HepG2 (cell line): ENCODE measurements around the gene CLEC5A. TPM values are rescaled to one million over a fixed set of nuclear protein-coding genes. Genes with fewer than 3 reads are reported as not detected.

Experiments
- ATAC-seq: fragments of 200-7000 bp; cut with Tn5 transposase; 3 replicates; pipeline ENCODE4 v1.9.1; 2020; ENCODE audit warnings: mild to moderate bottlenecking, moderate library complexity
- BruUV-seq: library from RNA; stranded (reverse); fragments of 400-500 nt; replicated peaks from 2 replicates; lab custom pipeline; 2021; lab: Mats Ljungman, UMichigan
- CTCF ChIA-PET: fragments of 300-600 bp; formaldehyde crosslinking; extraction: SDS; loops from one replicate; lab custom pipeline; 2021; ENCODE audit warnings: low total read pairs, inconsistent platforms, low intra/inter-chr PET ratio; lab: Yijun Ruan, JAX
- POLR2A ChIA-PET: fragments of 350-600 bp; sonication (Branson Sonifier 250); formaldehyde crosslinking; loops from one replicate; lab custom pipeline; 2020; ENCODE audit warnings: antibody characterized with exemption, inconsistent platforms; lab: Yijun Ruan, JAX
- DNase-seq: peaks from one replicate; pipeline ENCODE4 v3.0.0-alpha.2; 2015; ENCODE audit warnings: low spot score
- FAIRE-seq: peaks from 3 replicates; lab custom pipeline; 2011; peaks lifted over from hg19 to GRCh38; lab: Jason Lieb, UNC
- H2AFZ ChIP-seq: one replicate; pipeline ENCODE4 v1.6.1; 2011; ENCODE audit warnings: low read length, inconsistent platforms
- H3K27ac ChIP-seq: fragments of 300-600 bp; 3 replicates; pipeline ENCODE4 v1.8.0; 2011; ENCODE audit warnings: mixed run types, mild to moderate bottlenecking, mixed read lengths, low read length, inconsistent platforms; ENCODE audit not compliant: insufficient read depth; ENCODE audit errors: extremely low read length
- H3K27me3 ChIP-seq, 2 experiments: fragments of 200-600 bp in 1 of 2; 2 replicates in 1 of 2; 3 replicates in 1 of 2; pipeline versions ENCODE4 v1.6.0 to v1.8.0; 2011; ENCODE audit warnings: low read length in 2 of 2, mild to moderate bottlenecking in 2 of 2, moderate library complexity in 2 of 2, inconsistent platforms in 1 of 2; ENCODE audit not compliant: insufficient read depth in 2 of 2, control insufficient read depth in 1 of 2
- H3K36me3 ChIP-seq, 2 experiments: fragments of 200-600 bp in 1 of 2; replicated peaks in 1 of 2; 2 replicates in 1 of 2; 3 replicates in 1 of 2; pipeline versions ENCODE4 v1.5.1 to v1.8.0; 2011; ENCODE audit warnings: low read length in 2 of 2, inconsistent platforms in 1 of 2; ENCODE audit not compliant: insufficient read depth in 2 of 2, control insufficient read depth in 1 of 2
- H3K4me1 ChIP-seq: 2 replicates; pipeline ENCODE4 v1.5.1; 2012; ENCODE audit warnings: low read length, inconsistent platforms; ENCODE audit not compliant: insufficient read depth
- H3K4me2 ChIP-seq: 2 replicates; pipeline ENCODE4 v1.6.0; 2011; ENCODE audit warnings: low read depth, low read length, inconsistent platforms
- H3K4me3 ChIP-seq, 3 experiments: fragments of 200-600 bp in 1 of 3; sonication (generic), shearing (Covaris generic) in 1 of 3; replicated peaks in 1 of 3; 2 replicates each; pipeline ENCODE4 v1.5.1; 2011 to 2016; ENCODE audit warnings: low read length in 3 of 3, inconsistent platforms in 2 of 3, low read depth in 2 of 3, mild to moderate bottlenecking in 2 of 3, control low read depth in 1 of 3, mixed read lengths in 1 of 3; ENCODE audit not compliant: insufficient read depth in 1 of 3
- H3K79me2 ChIP-seq: one replicate; pipeline ENCODE4 v1.6.1; 2011; ENCODE audit warnings: low read length, inconsistent platforms; ENCODE audit not compliant: insufficient read depth
- H3K9ac ChIP-seq: 2 replicates; pipeline ENCODE4 v1.6.0; 2011; ENCODE audit warnings: mild to moderate bottlenecking, low read depth, low read length, inconsistent platforms; ENCODE audit not compliant: insufficient read depth
- H3K9me3 ChIP-seq: 2 replicates; pipeline ENCODE4 v1.5.1; 2012; ENCODE audit warnings: mild to moderate bottlenecking, low read length
- H4K20me1 ChIP-seq: 2 replicates; pipeline ENCODE4 v1.6.0; 2011; ENCODE audit warnings: inconsistent platforms, mild to moderate bottlenecking, low read length, moderate library complexity; ENCODE audit not compliant: insufficient read depth
- EP300 ChIP-seq, 3 experiments: sonication (generic) in 1 of 3; formaldehyde crosslinking in 1 of 3; IDR thresholded peaks; 2 replicates each; pipeline versions ENCODE4 v1.5.1 to v1.6.1; 2011 to 2020; ENCODE audit warnings: low read depth in 2 of 3, low read length in 2 of 3, borderline replicate concordance in 1 of 3, improper control_type of control experiment in 1 of 3, mild to moderate bottlenecking in 1 of 3, missing genetic modification reagents in 1 of 3, moderate library complexity in 1 of 3
- ERF ChIP-seq: IDR thresholded peaks from 2 replicates; pipeline ENCODE4 v1.6.1; 2018; ENCODE audit warnings: missing biosample characterization, missing genetic modification reagents
- MAZ ChIP-seq, 2 experiments: sonication (generic) in 1 of 2; formaldehyde crosslinking in 1 of 2; IDR thresholded peaks; 2 replicates each; pipeline versions ENCODE4 v1.5.0 to v1.6.1; 2012 to 2020; ENCODE audit warnings: low read depth in 2 of 2, mild to moderate bottlenecking in 2 of 2, borderline replicate concordance in 1 of 2, improper control_type of control experiment in 1 of 2, low read length in 1 of 2, missing genetic modification reagents in 1 of 2, moderate library complexity in 1 of 2
- MED1 ChIP-seq: sonication (generic); formaldehyde crosslinking; IDR thresholded peaks from 2 replicates; pipeline ENCODE4 v1.4.0; 2020; ENCODE audit warnings: missing genetic modification reagents
- SNAPC2 ChIP-seq: sonication (generic); formaldehyde crosslinking; IDR thresholded peaks from 2 replicates; pipeline ENCODE4 v1.8.1; 2022; ENCODE audit warnings: mild to moderate bottlenecking, missing genetic modification reagents
- ZNF121 ChIP-seq: sonication (generic); formaldehyde crosslinking; IDR thresholded peaks from 2 replicates; pipeline ENCODE4 v1.5.0; 2020; ENCODE audit warnings: mild to moderate bottlenecking, missing genetic modification reagents
- ZNF720 ChIP-seq: sonication (generic); formaldehyde crosslinking; IDR thresholded peaks from 2 replicates; pipeline ENCODE4 v1.4.0; 2020; ENCODE audit warnings: missing genetic modification reagents
- ZUFSP ChIP-seq: sonication (generic); formaldehyde crosslinking; IDR thresholded peaks from 2 replicates; pipeline ENCODE4 v1.9.0; 2021; ENCODE audit warnings: missing genetic modification reagents, mild to moderate bottlenecking, borderline replicate concordance
- WGBS: methylation state at CpG from one replicate; pipeline ENCODE4 v1.1.6; 2017; ENCODE audit warnings: low lambda C conversion rate; 5-methylcytosine and 5-hydroxymethylcytosine counted together
- in situ Hi-C: cut with HindIII; loops from 2 replicates; pipeline ENCODE4 v1.10.0; 2017; ENCODE audit warnings: low pct_unique_long_range_greater_than_20kb; ENCODE audit not compliant: extremely low pct_ligation_motif_present
- intact Hi-C: fragments of 100-400 bp; cut with micrococcal nuclease; formaldehyde crosslinking; loops from one replicate; pipeline ENCODE4 v1.10.0; 2022; ENCODE audit not compliant: unreplicated experiment
- polyA plus RNA-seq, 8 experiments: library from polyadenylated mRNA; depleted of rRNA in 3 of 8; stranded (reverse) in 7 of 8; unstranded in 1 of 8; fragments of >200 nt; fragmentation: Illumina TruSeq in 4 of 8; extraction: Trizol in 4 of 8; gene quantifications; 2 replicates each; pipeline versions ENCODE4 v1.2.1 to v1.2.3, GENCODE V29; 2011 to 2016; ENCODE audit warnings: low read depth in 4 of 8, missing spikeins in 1 of 8, mixed read lengths in 1 of 8; ENCODE audit not compliant: insufficient read depth in 1 of 8
- total RNA-seq, 5 experiments: library from RNA; depleted of rRNA; stranded (reverse); fragments of >200 nt; fragmentation: Illumina TruSeq; extraction: Trizol; gene quantifications; 2 replicates each; pipeline ENCODE4 v1.2.3, GENCODE V29; 2016; ENCODE audit warnings: low read depth in 1 of 5
- TF ChIP-seq, protein P1 (sequence below): sonication (generic); formaldehyde crosslinking; IDR thresholded peaks from 2 replicates; pipeline ENCODE4 v1.4.0; 2020; ENCODE audit warnings: mild to moderate bottlenecking, low read depth, missing genetic modification reagents
- TF ChIP-seq, protein P2 (sequence below): sonication (generic); formaldehyde crosslinking; IDR thresholded peaks from 2 replicates; pipeline ENCODE4 v1.4.0; 2020; ENCODE audit warnings: low read depth, mild to moderate bottlenecking, missing genetic modification reagents

Gene CLEC5A
- total and polyA plus RNA-seq, 2 of the 13 experiments (the other 11 are each of a cell fraction or from before 2014, with no cell fraction given), result not detected

DNA sequence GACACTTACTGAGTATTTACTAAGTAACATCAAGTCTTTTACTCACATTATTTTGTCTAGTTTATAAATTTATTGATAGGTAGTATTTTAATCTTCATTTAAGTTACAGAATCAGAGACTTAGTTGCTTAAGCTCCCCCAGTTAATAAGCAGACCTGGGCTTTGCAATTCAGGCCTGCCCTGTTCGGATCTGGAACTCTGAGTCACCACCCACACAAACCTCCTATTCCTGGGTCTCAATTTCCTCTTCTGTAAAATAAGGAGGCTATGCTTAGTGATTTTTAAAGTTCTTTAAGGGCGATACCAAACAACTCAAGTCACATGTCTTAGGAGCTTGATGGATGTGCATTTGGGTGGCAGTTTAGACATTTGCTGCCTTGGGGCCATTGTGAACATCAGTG lies 45.4 kb upstream of the CLEC5A start:
- POLR2A ChIA-PET, result no interaction called here
- intact Hi-C loops, result no loop called here

More for the DNA sequence above, 45.4 kb upstream of the CLEC5A start:
- no peak for TF ChIP-seq ERF
- no peak for TF ChIP-seq ZNF720 (CRISPR knock-in tag)
- no peak for TF ChIP-seq ZNF121 (CRISPR knock-in tag)
- no peak for TF ChIP-seq EP300 (IDR thresholded peaks at IDR 0.05; ENCODE audit: low read depth in 2 of 2, low read length in 2 of 2)
- TF ChIP-seq EP300 (CRISPR knock-in tag; IDR thresholded peaks at IDR 0.05; ENCODE audit: borderline replicate concordance), result no peak
- TF ChIP-seq, protein P1, sequence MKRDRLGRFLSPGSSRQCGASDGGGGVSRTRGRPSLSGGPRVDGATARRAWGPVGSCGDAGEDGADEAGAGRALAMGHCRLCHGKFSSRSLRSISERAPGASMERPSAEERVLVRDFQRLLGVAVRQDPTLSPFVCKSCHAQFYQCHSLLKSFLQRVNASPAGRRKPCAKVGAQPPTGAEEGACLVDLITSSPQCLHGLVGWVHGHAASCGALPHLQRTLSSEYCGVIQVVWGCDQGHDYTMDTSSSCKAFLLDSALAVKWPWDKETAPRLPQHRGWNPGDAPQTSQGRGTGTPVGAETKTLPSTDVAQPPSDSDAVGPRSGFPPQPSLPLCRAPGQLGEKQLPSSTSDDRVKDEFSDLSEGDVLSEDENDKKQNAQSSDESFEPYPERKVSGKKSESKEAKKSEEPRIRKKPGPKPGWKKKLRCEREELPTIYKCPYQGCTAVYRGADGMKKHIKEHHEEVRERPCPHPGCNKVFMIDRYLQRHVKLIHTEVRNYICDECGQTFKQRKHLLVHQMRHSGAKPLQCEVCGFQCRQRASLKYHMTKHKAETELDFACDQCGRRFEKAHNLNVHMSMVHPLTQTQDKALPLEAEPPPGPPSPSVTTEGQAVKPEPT (CRISPR knock-in tag), result no peak
- TF ChIP-seq, protein P2, sequence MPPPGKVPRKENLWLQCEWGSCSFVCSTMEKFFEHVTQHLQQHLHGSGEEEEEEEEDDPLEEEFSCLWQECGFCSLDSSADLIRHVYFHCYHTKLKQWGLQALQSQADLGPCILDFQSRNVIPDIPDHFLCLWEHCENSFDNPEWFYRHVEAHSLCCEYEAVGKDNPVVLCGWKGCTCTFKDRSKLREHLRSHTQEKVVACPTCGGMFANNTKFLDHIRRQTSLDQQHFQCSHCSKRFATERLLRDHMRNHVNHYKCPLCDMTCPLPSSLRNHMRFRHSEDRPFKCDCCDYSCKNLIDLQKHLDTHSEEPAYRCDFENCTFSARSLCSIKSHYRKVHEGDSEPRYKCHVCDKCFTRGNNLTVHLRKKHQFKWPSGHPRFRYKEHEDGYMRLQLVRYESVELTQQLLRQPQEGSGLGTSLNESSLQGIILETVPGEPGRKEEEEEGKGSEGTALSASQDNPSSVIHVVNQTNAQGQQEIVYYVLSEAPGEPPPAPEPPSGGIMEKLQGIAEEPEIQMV (CRISPR knock-in tag), result no peak
- TF ChIP-seq SNAPC2 (CRISPR knock-in tag), result no peak
- no peak for TF ChIP-seq ZUFSP (CRISPR knock-in tag)
- TF ChIP-seq MED1 (CRISPR knock-in tag), result no peak
- no peak for TF ChIP-seq MAZ (IDR thresholded peaks at IDR 0.05; ENCODE audit: borderline replicate concordance, low read depth, low read length)
- TF ChIP-seq MAZ (CRISPR knock-in tag; IDR thresholded peaks at IDR 0.05; ENCODE audit: low read depth), result no peak
- Histone ChIP-seq H3K27me3 (no peaks in the 10 kb centered on the region), H2AFZ (no peak overlapping the region), H3K27ac (no peak overlapping the region), H4K20me1 (no peaks in the 10 kb centered on the region), H3K9me3 (no peaks in the 10 kb centered on the region), H3K36me3 (no peaks in the 10 kb centered on the region), H3K79me2 (no peaks in the 10 kb centered on the region), H3K4me2 (no peak overlapping the region), H3K9ac (no peak overlapping the region), H3K4me3 (no peak overlapping the region), H3K4me1 (no peaks in the 10 kb centered on the region)
- ATAC-seq (no peak), FAIRE-seq (no peak), DNase-seq (no peak)
- BruUV-seq, result no TSS peak
- in situ Hi-C loops, result no loop called here
- 0% methylated on average over 2 of the region's 2 CpGs for WGBS
- CTCF ChIA-PET, result no interaction called here
